WTC11 (cell line): ENCODE measurements around the gene SCUBE1. TPM values are rescaled to one million over a fixed set of nuclear protein-coding genes. Genes with fewer than 3 reads are reported as not detected.

Source experiments
- ATAC-seq: fragments of 200-7000 bp; cut with Tn5 transposase; 2 replicates; pipeline ENCODE4 v1.10.0; 2021; ENCODE audit warnings: mild to moderate bottlenecking, moderate library complexity
- CTCF ChIA-PET: fragments of 300-600 bp; sonication (Branson Sonifier 250); formaldehyde crosslinking; loops from one replicate; lab custom pipeline; 2021; ENCODE audit warnings: antibody characterized with exemption; lab: Charles Lee
- POLR2A ChIA-PET: fragments of 350-600 bp; sonication (Branson Sonifier 250); formaldehyde crosslinking; loops from one replicate; lab custom pipeline; 2021; ENCODE audit warnings: antibody characterized with exemption; lab: Charles Lee
- DNase-seq: peaks from one replicate; pipeline ENCODE4 v3.0.0; 2021; ENCODE audit warnings: low spot score
- H3K27ac Mint-ChIP-seq: 2 replicates; pipeline ENCODE4 v1.8.0; 2021; ENCODE audit warnings: mixed read lengths
- H3K27me3 Mint-ChIP-seq: 2 replicates; pipeline ENCODE4 v1.8.0; 2021; ENCODE audit warnings: low read depth, mild to moderate bottlenecking, moderate library complexity, mixed read lengths
- H3K36me3 Mint-ChIP-seq: 2 replicates; pipeline ENCODE4 v1.8.0; 2021; ENCODE audit warnings: mixed read lengths
- H3K4me1 Mint-ChIP-seq: 2 replicates; pipeline ENCODE4 v1.8.0; 2022; ENCODE audit warnings: mixed read lengths
- H3K4me3 Mint-ChIP-seq: 2 replicates; pipeline ENCODE4 v1.8.0; 2021; ENCODE audit warnings: mild to moderate bottlenecking, moderate library complexity, mixed read lengths
- H3K9me3 Mint-ChIP-seq: 2 replicates; pipeline ENCODE4 v1.8.0; 2021; ENCODE audit warnings: mixed read lengths
- ATF2 ChIP-seq: sonication (generic); formaldehyde crosslinking; IDR thresholded peaks from 2 replicates; pipeline ENCODE4 v1.8.1; 2022; ENCODE audit warnings: low read depth, missing genetic modification reagents, borderline replicate concordance
- ATF6 ChIP-seq: sonication (generic); formaldehyde crosslinking; IDR thresholded peaks from 2 replicates; pipeline ENCODE4 v1.8.1; 2023; ENCODE audit warnings: mild to moderate bottlenecking, missing genetic modification reagents
- CTCF ChIP-seq: fragments of 200-600 bp; IDR thresholded peaks from 2 replicates; pipeline ENCODE4 v1.8.0; 2022; ENCODE audit warnings: antibody characterized with exemption
- FOXJ3 ChIP-seq: sonication (generic); formaldehyde crosslinking; IDR thresholded peaks from 2 replicates; pipeline ENCODE4 v1.9.0; 2021; ENCODE audit warnings: missing genetic modification reagents, mild to moderate bottlenecking, borderline replicate concordance
- FOXP1 ChIP-seq: sonication (generic); formaldehyde crosslinking; IDR thresholded peaks from 2 replicates; pipeline ENCODE4 v1.8.0; 2022; ENCODE audit warnings: missing genetic modification reagents, mild to moderate bottlenecking, moderate library complexity, borderline replicate concordance
- JAZF1 ChIP-seq: fragments of 250-450 bp; sonication (Bioruptor Pico); IDR thresholded peaks from 2 replicates; pipeline ENCODE4 v1.9.0; 2021; ENCODE audit warnings: moderate library complexity, mild to moderate bottlenecking, inconsistent platforms
- NR1H2 ChIP-seq: sonication (generic); formaldehyde crosslinking; IDR thresholded peaks from 2 replicates; pipeline ENCODE4 v1.9.0; 2021; ENCODE audit warnings: mild to moderate bottlenecking, moderate library complexity, missing genetic modification reagents
- OVOL2 ChIP-seq: fragments of 250-450 bp; sonication (Bioruptor Pico); IDR thresholded peaks from 2 replicates; pipeline ENCODE4 v1.9.0; 2021; ENCODE audit warnings: mild to moderate bottlenecking, borderline replicate concordance
- PRDM15 ChIP-seq: sonication (generic); formaldehyde crosslinking; IDR thresholded peaks from 2 replicates; pipeline ENCODE4 v1.8.0; 2022; ENCODE audit warnings: missing genetic modification reagents
- RELA ChIP-seq: sonication (generic); formaldehyde crosslinking; IDR thresholded peaks from 2 replicates; pipeline ENCODE4 v1.8.1; 2022; ENCODE audit warnings: missing genetic modification reagents, mild to moderate bottlenecking, borderline replicate concordance
- SP1 ChIP-seq: sonication (generic); formaldehyde crosslinking; conservative IDR thresholded peaks from 2 replicates; pipeline ENCODE4 v1.8.1; 2022; ENCODE audit warnings: missing genetic modification reagents
- TP53 ChIP-seq: sonication (generic); formaldehyde crosslinking; IDR thresholded peaks from 2 replicates; pipeline ENCODE4 v1.8.1; 2023; ENCODE audit warnings: mild to moderate bottlenecking, missing genetic modification reagents
- USF1 ChIP-seq: sonication (generic); formaldehyde crosslinking; IDR thresholded peaks from 2 replicates; pipeline ENCODE4 v1.8.0; 2022; ENCODE audit warnings: mild to moderate bottlenecking, missing genetic modification reagents
- ZNF281 ChIP-seq: sonication (generic); formaldehyde crosslinking; IDR thresholded peaks from 2 replicates; pipeline ENCODE4 v1.8.0; 2023; ENCODE audit warnings: mild to moderate bottlenecking, missing genetic modification reagents
- ZSCAN18 ChIP-seq: fragments of 250-450 bp; sonication (Bioruptor Pico); IDR thresholded peaks from 2 replicates; pipeline ENCODE4 v2.1.2; 2022; ENCODE audit warnings: mild to moderate bottlenecking, moderate library complexity
- total RNA-seq: library from RNA; stranded (reverse); gene quantifications from 3 replicates; pipeline ENCODE4 v1.2.3, GENCODE V29; 2021

The SCUBE1 gene
- total RNA-seq, 1 experiment from 2014 or later: 6.9 TPM

- Mint-ChIP-seq H3K9me3 (no peaks in the 10 kb centered on the region), H3K4me1 (peaks cover 10% of the 10 kb centered on the region), H3K27me3 (no peaks in the 10 kb centered on the region), H3K4me3 (no peak overlapping the region), H3K27ac (no peak overlapping the region), H3K36me3 (no peaks in the 10 kb centered on the region)
- ChIA-PET CTCF (interaction anchor here (1.6 to 2.0 kb wide), 3 partner anchors 33 to 82 kb away, joined by 5 to 9 read pairs (median 7); no protein-coding TSS in a partner anchor), POLR2A (no interaction called here)
- TF ChIP-seq SP1 (CRISPR knock-in tag): no peak
- no peak for TF ChIP-seq TP53 (CRISPR knock-in tag)
- no peak for TF ChIP-seq NR1H2 (CRISPR knock-in tag)
- no peak for TF ChIP-seq ZNF281 (CRISPR knock-in tag)
- no peak for TF ChIP-seq FOXP1
- no peak for TF ChIP-seq FOXJ3
- no peak for TF ChIP-seq ATF2 (CRISPR knock-in tag)
- TF ChIP-seq ATF6 (CRISPR knock-in tag): no peak
- no peak for TF ChIP-seq CTCF
- no peak for TF ChIP-seq JAZF1 (CRISPR knock-in tag)
- no peak for TF ChIP-seq ZSCAN18 (CRISPR knock-in tag)
- TF ChIP-seq USF1 (CRISPR knock-in tag): no peak
- no peak for TF ChIP-seq PRDM15 (CRISPR knock-in tag)
- TF ChIP-seq OVOL2 (CRISPR knock-in tag): no peak
- no peak for TF ChIP-seq RELA (CRISPR knock-in tag)
- DNase-seq: no peak
- no peak for ATAC-seq
These were observed 29.8 kb downstream of the SCUBE1 start for GRCh38 chr22:43313244-43313889.
